ENCODE results near the gene CUL3. TPM values are rescaled to one million over a fixed set of nuclear protein-coding genes. Genes with fewer than 3 reads are reported as not detected.
"Not testable (repeated sequence)": the region's sequence is repeated elsewhere in the genome, so short reads cannot be mapped to it uniquely, and the experiment has no call there.

The CUL3 gene
- total and polyA plus RNA-seq, 4 experiments from 2014 or later: 12.4 to 85.3 (median 73.3) TPM

DNA sequence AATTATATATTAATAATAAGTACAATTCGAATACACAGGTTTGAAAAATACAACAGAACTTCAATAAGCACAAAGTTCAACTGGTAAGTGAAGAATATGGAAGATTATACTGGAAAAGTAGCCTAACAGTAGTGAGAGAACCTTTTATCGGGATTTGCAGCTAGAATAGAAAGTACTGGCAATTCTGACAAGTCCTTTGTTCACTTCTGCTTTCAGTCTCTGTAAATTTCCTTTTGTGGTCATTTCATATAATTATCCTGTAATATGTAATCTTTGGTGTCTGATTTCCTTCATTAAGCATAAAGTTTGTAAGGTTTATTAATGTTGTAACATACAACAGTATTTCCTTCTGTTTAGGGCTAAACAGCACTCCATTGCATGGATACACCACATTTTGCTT, 67.2 kb downstream of the CUL3 start:
- no peak overlapping the region for H3K27ac ChIP-seq (ENCODE audit: low read depth, low read length)
- CTCF ChIA-PET (ENCODE audit: partially characterized antibody): interaction anchor here (0.8 kb wide), 1 partner anchor 16 kb away, joined by 3 read pairs; no protein-coding TSS in a partner anchor
- H3K9me3 ChIP-seq (ENCODE audit: control insufficient read depth in 1 of 2, low read length in 2 of 2): no peaks in the 10 kb centered on the region
- no peak for DNase-seq
- peaks cover 51% of the 10 kb centered on the region for H3K4me1 ChIP-seq (ENCODE audit: insufficient read depth, low read length)
- H3K27me3 ChIP-seq (ENCODE audit: insufficient read depth, low read length): no peaks in the 10 kb centered on the region
- POLR2A ChIA-PET (ENCODE audit: partially characterized antibody): no interaction called here
- no peaks in the 10 kb centered on the region for H3K9me3 Mint-ChIP-seq
- intact Hi-C loops (cut with micrococcal nuclease): no loop called here
- peaks cover 22 to 53% (median 38%) of the 10 kb centered on the region in 4 donors for H3K4me1 Mint-ChIP-seq
- H3K4me3 Mint-ChIP-seq: peak overlapping the region in 1 of 8 donors; percentile 44
- no peak overlapping the region for H3K4me3 ChIP-seq (ENCODE audit: low read length in 2 of 2)
- peak overlapping the region in 1 of 7 donors; percentile 24 for H3K27ac Mint-ChIP-seq
- no peaks in the 10 kb centered on the region for H3K27me3 Mint-ChIP-seq
- H3K36me3 Mint-ChIP-seq: peaks cover 22 to 24% of the 10 kb centered on the region in 2 donors
- H3K36me3 ChIP-seq (ENCODE audit: insufficient read depth, low read length): peaks cover 4% of the 10 kb centered on the region

DNA sequence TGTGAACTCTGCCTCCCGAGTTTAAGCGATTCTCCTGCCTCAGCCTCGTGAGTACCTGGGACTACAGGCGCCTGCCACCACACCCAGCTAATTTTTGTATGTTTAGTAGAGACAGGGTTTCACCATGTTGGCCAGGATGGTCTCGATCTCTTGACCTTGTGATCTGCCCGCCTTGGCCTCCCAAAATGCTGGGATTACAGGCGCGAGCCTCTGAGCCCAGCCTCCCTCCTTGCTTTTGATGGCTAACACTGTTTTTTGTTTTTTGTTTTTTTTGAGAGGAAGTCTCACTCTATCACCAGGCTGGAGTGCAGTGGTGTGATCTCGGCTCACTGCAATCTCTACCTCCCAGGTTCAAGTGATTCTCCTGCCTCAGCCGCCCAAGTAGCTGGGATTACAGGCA, 68.8 kb downstream of the CUL3 start:
- intact Hi-C loops (cut with micrococcal nuclease): not testable (repeated sequence)

DNA sequence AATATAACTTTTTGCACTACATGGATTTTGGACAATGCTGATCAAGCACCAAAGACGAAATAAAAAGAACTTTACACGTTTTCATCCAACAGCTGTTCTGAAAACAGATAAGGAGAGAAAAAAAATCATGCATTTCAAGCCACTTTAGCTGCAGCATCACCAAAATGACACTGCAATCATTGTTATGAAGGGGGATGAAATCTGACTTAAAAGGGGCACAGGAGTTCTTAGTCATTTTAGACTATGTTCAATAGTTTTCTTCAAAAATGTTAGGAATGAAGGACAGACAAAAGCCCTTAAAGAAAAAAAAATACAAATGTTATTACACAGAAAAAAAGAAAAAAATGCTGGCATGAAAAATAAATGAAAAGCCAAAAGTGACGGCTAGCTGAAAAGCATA, 71.2 kb downstream of the CUL3 start:
- Histone ChIP-seq H3K9me3 (ENCODE audit: control insufficient read depth in 1 of 2, low read length in 2 of 2) (no peaks in the 10 kb centered on the region), H3K4me3 (ENCODE audit: low read length in 2 of 2) (no peak overlapping the region), H3K27ac (ENCODE audit: low read depth, low read length) (no peak overlapping the region), H3K4me1 (ENCODE audit: insufficient read depth, low read length) (peaks cover 12% of the 10 kb centered on the region), H3K27me3 (ENCODE audit: insufficient read depth, low read length) (no peaks in the 10 kb centered on the region), H3K36me3 (ENCODE audit: insufficient read depth, low read length) (peaks cover 7% of the 10 kb centered on the region)
- no peak for DNase-seq
- no peaks in the 10 kb centered on the region for H3K27me3 Mint-ChIP-seq
- peaks cover 14 to 34% (median 29%) of the 10 kb centered on the region in 4 donors for H3K4me1 Mint-ChIP-seq
- peak overlapping the region in 2 of 7 donors; percentile 17 to 23 for H3K27ac Mint-ChIP-seq
- POLR2A ChIA-PET (ENCODE audit: partially characterized antibody): no interaction called here
- H3K4me3 Mint-ChIP-seq: no peak overlapping the region
- peaks cover 32 to 39% of the 10 kb centered on the region in 2 donors for H3K36me3 Mint-ChIP-seq
- CTCF ChIA-PET (ENCODE audit: partially characterized antibody): no interaction called here
- H3K9me3 Mint-ChIP-seq: no peaks in the 10 kb centered on the region
- intact Hi-C loops (cut with micrococcal nuclease): no loop called here

More for the DNA sequence above, 68.8 kb downstream of the CUL3 start:
- Mint-ChIP-seq H3K36me3 (peaks cover 27 to 28% of the 10 kb centered on the region in 2 donors), H3K4me1 (peaks cover 20 to 51% (median 37%) of the 10 kb centered on the region in 4 donors), H3K4me3 (peak overlapping the region in 2 of 8 donors; percentile 4 to 17)
- H3K27ac ChIP-seq (ENCODE audit: low read depth, low read length); H3K4me3 ChIP-seq (ENCODE audit: low read length in 2 of 2); CTCF ChIA-PET (ENCODE audit: partially characterized antibody); H3K36me3 ChIP-seq (ENCODE audit: insufficient read depth, low read length); H3K9me3 Mint-ChIP-seq; H3K27ac Mint-ChIP-seq; H3K27me3 Mint-ChIP-seq; DNase-seq; H3K27me3 ChIP-seq (ENCODE audit: insufficient read depth, low read length); H3K9me3 ChIP-seq (ENCODE audit: control insufficient read depth in 1 of 2, low read length in 2 of 2); POLR2A ChIA-PET (ENCODE audit: partially characterized antibody): not testable (repeated sequence)
- peaks cover 36% of the 10 kb centered on the region for H3K4me1 ChIP-seq (ENCODE audit: insufficient read depth, low read length)

DNA sequence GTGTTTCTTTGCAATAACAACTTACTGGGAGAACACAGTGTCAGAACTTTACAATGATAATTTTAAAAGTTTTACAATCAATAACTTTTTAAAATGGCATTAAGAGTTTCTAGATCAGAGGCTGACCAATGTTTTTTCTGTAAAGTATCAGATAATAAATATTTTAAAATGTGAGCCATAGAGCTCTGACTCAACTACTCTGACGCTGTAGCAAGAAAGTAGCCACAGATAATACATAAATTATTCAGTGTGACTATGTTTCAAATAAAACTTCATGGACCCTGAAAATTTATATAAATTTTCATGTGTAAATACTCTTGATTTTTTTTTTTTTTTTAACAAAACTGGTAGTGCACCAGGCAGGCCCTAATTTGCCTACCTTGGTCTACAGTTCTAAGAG, 77.4 kb downstream of the CUL3 start:
- intact Hi-C loops (cut with micrococcal nuclease): no loop called here
- Histone ChIP-seq H3K36me3 (ENCODE audit: insufficient read depth, low read length) (peaks cover 27% of the 10 kb centered on the region), H3K4me1 (ENCODE audit: insufficient read depth, low read length) (no peaks in the 10 kb centered on the region), H3K27ac (ENCODE audit: low read depth, low read length) (no peak overlapping the region), H3K9me3 (ENCODE audit: control insufficient read depth in 1 of 2, low read length in 2 of 2) (no peaks in the 10 kb centered on the region), H3K27me3 (ENCODE audit: insufficient read depth, low read length) (no peaks in the 10 kb centered on the region), H3K4me3 (ENCODE audit: low read length in 2 of 2) (no peak overlapping the region)
- H3K27ac Mint-ChIP-seq: no peak overlapping the region
- H3K36me3 Mint-ChIP-seq: peaks cover 35 to 49% of the 10 kb centered on the region in 2 donors
- H3K27me3 Mint-ChIP-seq: no peaks in the 10 kb centered on the region
- POLR2A ChIA-PET (ENCODE audit: partially characterized antibody): no interaction called here
- CTCF ChIA-PET (ENCODE audit: partially characterized antibody): interaction anchor here (0.7 kb wide), 1 partner anchor 97 kb away, joined by 3 read pairs; no protein-coding TSS in a partner anchor
- no peaks in the 10 kb centered on the region for H3K9me3 Mint-ChIP-seq
- no peak overlapping the region for H3K4me3 Mint-ChIP-seq
- no peak for DNase-seq
- H3K4me1 Mint-ChIP-seq: peaks cover 4 to 11% (median 7%) of the 10 kb centered on the region in 4 donors

DNA sequence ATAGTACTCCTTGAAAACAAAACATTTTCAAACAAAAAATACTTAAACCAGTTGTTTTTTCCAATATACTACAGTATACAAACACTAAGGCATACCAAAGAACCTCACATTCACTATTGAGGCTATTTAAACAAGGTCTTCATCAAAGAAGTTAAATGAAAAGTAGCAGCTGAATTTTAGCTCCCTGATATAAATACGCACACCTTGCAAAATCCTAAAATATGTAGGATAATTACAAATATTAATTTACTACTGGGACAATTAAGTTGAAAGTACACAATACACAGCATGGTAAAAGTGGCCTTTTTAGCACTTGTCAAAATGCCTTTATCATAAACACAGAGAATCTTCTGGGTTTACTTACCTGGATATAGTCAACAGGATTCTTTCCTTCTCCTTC, 78.7 kb downstream of the CUL3 start:
- no peak overlapping the region for H3K4me3 Mint-ChIP-seq
- H3K4me1 Mint-ChIP-seq: peaks cover 4 to 11% (median 6%) of the 10 kb centered on the region in 4 donors
- Histone ChIP-seq H3K27ac (ENCODE audit: low read depth, low read length) (no peak overlapping the region), H3K4me1 (ENCODE audit: insufficient read depth, low read length) (no peaks in the 10 kb centered on the region), H3K36me3 (ENCODE audit: insufficient read depth, low read length) (peaks cover 32% of the 10 kb centered on the region), H3K9me3 (ENCODE audit: control insufficient read depth in 1 of 2, low read length in 2 of 2) (no peaks in the 10 kb centered on the region), H3K4me3 (ENCODE audit: low read length in 2 of 2) (no peak overlapping the region), H3K27me3 (ENCODE audit: insufficient read depth, low read length) (no peaks in the 10 kb centered on the region)
- H3K9me3 Mint-ChIP-seq: no peaks in the 10 kb centered on the region
- CTCF ChIA-PET (ENCODE audit: partially characterized antibody): no interaction called here
- no peaks in the 10 kb centered on the region for H3K27me3 Mint-ChIP-seq
- no peak for DNase-seq
- intact Hi-C loops (cut with micrococcal nuclease): no loop called here
- H3K36me3 Mint-ChIP-seq: peaks cover 39 to 54% of the 10 kb centered on the region in 2 donors
- no peak overlapping the region for H3K27ac Mint-ChIP-seq
- POLR2A ChIA-PET (ENCODE audit: partially characterized antibody): interaction anchor here (1.8 kb wide), 1 partner anchor 79 kb away, joined by 4 read pairs; the partner anchor contains the start of gene CUL3

DNA sequence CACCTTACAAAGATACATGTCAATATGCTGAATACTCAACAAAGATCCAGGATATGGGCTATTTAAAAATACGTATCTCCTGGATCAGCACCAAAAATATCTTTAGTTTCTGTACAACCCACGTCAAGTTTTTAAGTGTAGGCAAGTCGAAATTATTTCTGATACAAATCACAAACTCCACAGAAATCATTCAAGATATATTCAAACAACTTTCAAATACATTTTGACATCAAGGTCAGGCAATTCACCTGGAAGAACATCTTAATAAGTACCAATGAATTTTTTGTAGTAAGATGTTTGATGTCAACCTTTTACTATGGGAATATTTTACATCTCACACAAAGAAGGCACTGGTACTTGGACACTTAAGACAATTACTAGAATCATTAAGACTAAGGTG, 86.2 kb downstream of the CUL3 start:
- no peaks in the 10 kb centered on the region for H3K27me3 ChIP-seq (ENCODE audit: insufficient read depth, low read length)
- no peaks in the 10 kb centered on the region for H3K9me3 ChIP-seq (ENCODE audit: control insufficient read depth in 1 of 2, low read length in 2 of 2)
- H3K4me3 ChIP-seq (ENCODE audit: low read length in 2 of 2): no peak overlapping the region
- no peak for DNase-seq
- Mint-ChIP-seq H3K36me3 (peaks cover 61 to 71% of the 10 kb centered on the region in 2 donors), H3K4me1 (peaks cover 0 to 15% (median 9%) of the 10 kb centered on the region in 4 donors), H3K27me3 (no peaks in the 10 kb centered on the region), H3K9me3 (no peaks in the 10 kb centered on the region), H3K27ac (peak overlapping the region in 1 of 7 donors; percentile 69), H3K4me3 (no peak overlapping the region)
- ChIA-PET CTCF (ENCODE audit: partially characterized antibody) (no interaction called here), POLR2A (ENCODE audit: partially characterized antibody) (no interaction called here)
- intact Hi-C loops (cut with micrococcal nuclease): no loop called here
- no peaks in the 10 kb centered on the region for H3K4me1 ChIP-seq (ENCODE audit: insufficient read depth, low read length)
- peaks cover 44% of the 10 kb centered on the region for H3K36me3 ChIP-seq (ENCODE audit: insufficient read depth, low read length)
- no peak overlapping the region for H3K27ac ChIP-seq (ENCODE audit: low read depth, low read length)

DNA sequence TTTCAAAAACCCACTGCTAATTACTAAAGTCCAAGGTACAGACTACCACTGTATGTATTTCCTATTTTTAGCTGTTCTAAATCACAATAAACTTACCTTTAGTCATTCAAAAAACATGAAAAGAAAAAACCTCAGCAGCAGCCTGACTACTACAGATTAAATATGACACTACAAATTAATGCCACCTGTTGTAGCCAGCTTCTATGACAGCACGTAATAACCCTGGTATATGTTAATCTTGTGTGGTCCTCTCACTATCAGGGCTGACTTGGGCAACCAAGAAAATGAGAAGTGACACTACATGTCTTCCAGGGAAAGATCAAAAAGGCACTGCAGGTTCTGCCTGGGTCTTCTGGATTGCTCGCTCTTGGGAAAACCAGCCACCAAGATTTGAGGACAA, 92.6 kb downstream of the CUL3 start:
- H3K4me3 Mint-ChIP-seq: no peak overlapping the region
- Histone ChIP-seq H3K4me1 (ENCODE audit: insufficient read depth, low read length) (peaks cover 8% of the 10 kb centered on the region), H3K27me3 (ENCODE audit: insufficient read depth, low read length) (no peaks in the 10 kb centered on the region), H3K27ac (ENCODE audit: low read depth, low read length) (no peak overlapping the region), H3K36me3 (ENCODE audit: insufficient read depth, low read length) (peaks cover 5% of the 10 kb centered on the region), H3K9me3 (ENCODE audit: control insufficient read depth in 1 of 2, low read length in 2 of 2) (no peaks in the 10 kb centered on the region), H3K4me3 (ENCODE audit: low read length in 2 of 2) (no peak overlapping the region)
- H3K4me1 Mint-ChIP-seq: peaks cover 33 to 51% (median 47%) of the 10 kb centered on the region in 4 donors
- DNase-seq: no peak
- peaks cover 62 to 69% of the 10 kb centered on the region in 2 donors for H3K36me3 Mint-ChIP-seq
- intact Hi-C loops (cut with micrococcal nuclease): no loop called here
- H3K27ac Mint-ChIP-seq: peak overlapping the region in 4 of 7 donors; percentile 37 to 78 (median 59)
- ChIA-PET POLR2A (ENCODE audit: partially characterized antibody) (no interaction called here), CTCF (ENCODE audit: partially characterized antibody) (no interaction called here)
- no peaks in the 10 kb centered on the region for H3K27me3 Mint-ChIP-seq
- peaks cover 0 to 4% (median 0%) of the 10 kb centered on the region in 8 donors for H3K9me3 Mint-ChIP-seq
